ENCODE measurements around the gene FAF2.

Gene FAF2

DNA sequence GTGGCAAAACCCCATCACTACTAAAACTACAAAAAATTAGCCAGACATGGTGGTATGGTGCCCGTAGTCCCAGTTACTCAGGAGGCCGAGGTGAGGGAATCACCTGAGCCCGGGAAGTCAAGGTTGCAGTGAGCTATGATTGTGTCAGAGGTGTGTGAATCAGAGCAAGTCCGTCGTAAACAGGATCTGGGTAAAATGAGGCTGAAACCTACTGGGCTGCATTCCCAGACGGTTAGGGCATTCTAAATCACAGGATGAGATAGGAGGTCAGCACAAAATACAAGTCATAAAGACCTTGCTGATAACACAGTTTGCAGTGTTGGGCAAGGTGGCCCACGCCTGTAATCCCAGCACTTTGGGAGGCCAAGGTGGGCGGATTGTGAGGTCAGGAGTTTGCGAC, 29.9 kb upstream of the FAF2 start:
- TF ChIP-seq, protein P1, sequence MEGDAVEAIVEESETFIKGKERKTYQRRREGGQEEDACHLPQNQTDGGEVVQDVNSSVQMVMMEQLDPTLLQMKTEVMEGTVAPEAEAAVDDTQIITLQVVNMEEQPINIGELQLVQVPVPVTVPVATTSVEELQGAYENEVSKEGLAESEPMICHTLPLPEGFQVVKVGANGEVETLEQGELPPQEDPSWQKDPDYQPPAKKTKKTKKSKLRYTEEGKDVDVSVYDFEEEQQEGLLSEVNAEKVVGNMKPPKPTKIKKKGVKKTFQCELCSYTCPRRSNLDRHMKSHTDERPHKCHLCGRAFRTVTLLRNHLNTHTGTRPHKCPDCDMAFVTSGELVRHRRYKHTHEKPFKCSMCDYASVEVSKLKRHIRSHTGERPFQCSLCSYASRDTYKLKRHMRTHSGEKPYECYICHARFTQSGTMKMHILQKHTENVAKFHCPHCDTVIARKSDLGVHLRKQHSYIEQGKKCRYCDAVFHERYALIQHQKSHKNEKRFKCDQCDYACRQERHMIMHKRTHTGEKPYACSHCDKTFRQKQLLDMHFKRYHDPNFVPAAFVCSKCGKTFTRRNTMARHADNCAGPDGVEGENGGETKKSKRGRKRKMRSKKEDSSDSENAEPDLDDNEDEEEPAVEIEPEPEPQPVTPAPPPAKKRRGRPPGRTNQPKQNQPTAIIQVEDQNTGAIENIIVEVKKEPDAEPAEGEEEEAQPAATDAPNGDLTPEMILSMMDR (IDR thresholded peaks at IDR 0.05): no peak
- H3K4me2 ChIP-seq (ENCODE audit: low read length): no peak overlapping the region
- no peak overlapping the region for H3K27ac ChIP-seq
- H2AFZ ChIP-seq: peak overlapping the region; percentile 53
- H3K9ac ChIP-seq: no peak overlapping the region
- no peaks in the 10 kb centered on the region for H3K36me3 ChIP-seq (ENCODE audit: control insufficient read depth, insufficient read depth, low read length)
- H3K79me2 ChIP-seq: peaks cover 26% of the 10 kb centered on the region
- H3K9me3 ChIP-seq (ENCODE audit: control insufficient read depth, low read length): no peaks in the 10 kb centered on the region
- H3K27me3 ChIP-seq (ENCODE audit: control insufficient read depth, insufficient read depth, low read length): no peaks in the 10 kb centered on the region
- H3K4me1 ChIP-seq: peaks cover 14% of the 10 kb centered on the region
- no peak overlapping the region for H3K4me3 ChIP-seq (ENCODE audit: low read depth, low read length)

DNA sequence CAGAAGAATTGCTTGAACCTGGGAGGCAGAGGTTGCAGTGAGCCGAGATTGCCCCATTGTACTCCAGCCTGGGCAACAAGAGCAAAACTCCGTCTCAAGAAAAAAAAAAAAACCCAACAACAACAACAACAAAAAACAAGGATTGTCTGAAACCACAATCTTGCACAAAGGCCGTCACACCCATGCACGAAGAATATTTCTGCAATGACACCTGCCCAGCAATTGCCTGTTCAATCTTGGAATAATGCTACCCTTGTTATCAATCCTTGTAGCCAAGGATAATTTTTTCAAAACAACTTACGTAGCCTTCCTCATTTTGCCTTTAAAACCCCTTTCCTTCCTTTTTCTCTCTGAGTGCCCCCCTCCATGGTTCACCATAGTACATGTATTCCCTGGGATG, 28.1 kb upstream of the FAF2 start:
- no peak overlapping the region for H2AFZ ChIP-seq
- no peaks in the 10 kb centered on the region for H3K36me3 ChIP-seq (ENCODE audit: control insufficient read depth, insufficient read depth, low read length)
- H3K4me3 ChIP-seq (ENCODE audit: low read depth, low read length): no peak overlapping the region
- no peak overlapping the region for H3K27ac ChIP-seq
- H3K79me2 ChIP-seq: peaks cover 15% of the 10 kb centered on the region
- no peaks in the 10 kb centered on the region for H3K9me3 ChIP-seq (ENCODE audit: control insufficient read depth, low read length)
- no peaks in the 10 kb centered on the region for H3K27me3 ChIP-seq (ENCODE audit: control insufficient read depth, insufficient read depth, low read length)
- H3K9ac ChIP-seq: no peak overlapping the region
- no peak overlapping the region for H3K4me2 ChIP-seq (ENCODE audit: low read length)
- TF ChIP-seq, protein P1 (IDR thresholded peaks at IDR 0.05): no peak
- H3K4me1 ChIP-seq: peaks cover 5% of the 10 kb centered on the region

DNA sequence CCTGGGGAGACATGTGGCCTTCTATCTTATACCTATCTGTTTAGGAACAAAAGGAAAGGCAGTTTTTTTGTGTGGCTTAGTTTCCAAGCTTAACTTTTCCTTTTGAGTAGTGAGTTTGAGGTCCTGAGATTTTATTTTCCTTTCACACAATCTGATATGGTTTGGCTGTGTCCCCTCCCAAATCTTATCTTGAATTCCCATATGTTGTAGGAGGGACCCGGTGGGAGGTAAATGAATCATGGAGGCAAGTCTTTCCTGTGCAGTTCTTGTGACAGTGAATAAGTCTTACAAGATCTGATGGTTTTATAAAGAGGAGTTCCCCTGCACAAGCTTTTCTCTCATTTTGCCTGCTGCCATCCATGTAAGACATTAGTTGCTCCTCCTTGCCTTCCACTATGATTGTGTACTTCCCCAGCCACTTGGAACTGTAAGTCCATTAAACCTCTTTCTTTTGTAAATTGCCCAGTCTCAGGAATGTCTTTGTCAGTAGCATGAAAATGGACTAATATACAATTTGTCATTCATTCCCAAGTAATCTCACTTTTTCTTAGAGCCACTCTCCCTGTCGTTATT, 27.1 kb upstream of the FAF2 start:
- H3K9me3 ChIP-seq (ENCODE audit: control insufficient read depth, low read length): no peaks in the 10 kb centered on the region
- peaks cover 4% of the 10 kb centered on the region for H3K4me1 ChIP-seq
- TF ChIP-seq, protein P1 (IDR thresholded peaks at IDR 0.05): no peak

DNA sequence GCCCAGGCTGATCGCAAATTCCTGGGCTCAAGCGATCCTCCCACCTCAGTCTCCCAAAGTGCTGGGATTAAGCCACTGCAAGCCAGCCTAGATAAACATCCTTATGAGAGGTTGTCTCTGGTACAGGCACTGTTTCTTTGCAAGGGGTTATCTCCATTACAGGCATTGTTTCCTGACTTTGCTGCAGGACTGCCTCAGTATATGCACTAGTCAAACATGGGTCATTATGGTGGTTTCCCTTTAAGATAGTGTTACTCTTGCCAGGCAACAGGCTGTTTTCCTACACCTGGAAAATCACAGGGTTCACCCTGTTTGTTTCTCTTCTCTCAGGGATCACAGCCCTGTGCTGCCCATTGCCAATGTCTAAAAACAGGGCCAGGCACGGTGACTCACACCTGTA, 24.0 kb upstream of the FAF2 start:
- Histone ChIP-seq H3K9ac (no peak overlapping the region), H3K27me3 (ENCODE audit: control insufficient read depth, insufficient read depth, low read length) (no peaks in the 10 kb centered on the region), H3K9me3 (ENCODE audit: control insufficient read depth, low read length) (no peaks in the 10 kb centered on the region), H3K27ac (no peak overlapping the region), H2AFZ (no peak overlapping the region), H3K36me3 (ENCODE audit: control insufficient read depth, insufficient read depth, low read length) (no peaks in the 10 kb centered on the region), H3K4me2 (ENCODE audit: low read length) (no peak overlapping the region), H3K79me2 (no peaks in the 10 kb centered on the region), H3K4me3 (ENCODE audit: low read depth, low read length) (no peak overlapping the region), H3K4me1 (no peaks in the 10 kb centered on the region)
- TF ChIP-seq, protein P1 (IDR thresholded peaks at IDR 0.05): no peak

More for the DNA sequence above, 27.1 kb upstream of the FAF2 start:
- H3K9ac ChIP-seq: no peak overlapping the region
- H2AFZ ChIP-seq: no peak overlapping the region
- H3K4me2 ChIP-seq (ENCODE audit: low read length): no peak overlapping the region
- H3K4me3 ChIP-seq (ENCODE audit: low read depth, low read length): no peak overlapping the region
- peaks cover 7% of the 10 kb centered on the region for H3K79me2 ChIP-seq
- no peaks in the 10 kb centered on the region for H3K27me3 ChIP-seq (ENCODE audit: control insufficient read depth, insufficient read depth, low read length)
- no peak overlapping the region for H3K27ac ChIP-seq
- no peaks in the 10 kb centered on the region for H3K36me3 ChIP-seq (ENCODE audit: control insufficient read depth, insufficient read depth, low read length)

DNA sequence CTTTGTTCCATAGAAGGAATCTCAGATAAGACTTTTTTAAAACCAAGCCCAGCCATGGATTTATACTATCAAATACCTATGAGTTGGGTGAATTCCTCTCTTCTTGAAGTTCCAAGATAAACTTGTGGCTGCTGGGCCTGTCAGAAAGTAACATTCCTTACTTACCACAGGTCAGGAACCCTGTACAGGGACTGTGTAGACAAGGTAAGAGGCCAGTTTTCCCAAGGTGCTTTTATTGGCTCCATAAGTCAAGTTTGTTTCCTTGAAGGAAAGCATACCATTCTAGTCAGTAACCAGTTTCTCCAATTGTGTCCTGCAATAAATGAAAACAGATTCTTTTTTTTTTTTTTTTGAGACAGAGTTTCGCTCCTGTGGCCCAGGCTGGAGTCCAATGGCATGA, 23.0 kb upstream of the FAF2 start:
- TF ChIP-seq, protein P1 (IDR thresholded peaks at IDR 0.05): no peak
- H3K27me3 ChIP-seq (ENCODE audit: control insufficient read depth, insufficient read depth, low read length): no peaks in the 10 kb centered on the region
- H3K4me2 ChIP-seq (ENCODE audit: low read length): no peak overlapping the region
- no peaks in the 10 kb centered on the region for H3K79me2 ChIP-seq
- no peaks in the 10 kb centered on the region for H3K9me3 ChIP-seq (ENCODE audit: control insufficient read depth, low read length)
- H3K4me3 ChIP-seq (ENCODE audit: low read depth, low read length): no peak overlapping the region
- H3K27ac ChIP-seq: no peak overlapping the region
- no peaks in the 10 kb centered on the region for H3K36me3 ChIP-seq (ENCODE audit: control insufficient read depth, insufficient read depth, low read length)
- H2AFZ ChIP-seq: no peak overlapping the region
- H3K4me1 ChIP-seq: no peaks in the 10 kb centered on the region
- H3K9ac ChIP-seq: no peak overlapping the region

Data from parathyroid adenoma (tissue), 2 donors.